WTC11 (cell line): ENCODE data around the gene SAP30L. TPM values are rescaled to one million over a fixed set of nuclear protein-coding genes. Genes with fewer than 3 reads are reported as not detected.
A peak's percentile ranks its signal among the peaks of the same experiment; 100 is the strongest.

Experiments
- ATAC-seq: fragments of 200-7000 bp; cut with Tn5 transposase; 2 replicates; pipeline ENCODE4 v1.10.0; 2021; ENCODE audit warnings: mild to moderate bottlenecking, moderate library complexity
- CTCF ChIA-PET: fragments of 300-600 bp; sonication (Branson Sonifier 250); formaldehyde crosslinking; loops from one replicate; lab custom pipeline; 2021; ENCODE audit warnings: antibody characterized with exemption; lab: Charles Lee
- POLR2A ChIA-PET: fragments of 350-600 bp; sonication (Branson Sonifier 250); formaldehyde crosslinking; loops from one replicate; lab custom pipeline; 2021; ENCODE audit warnings: antibody characterized with exemption; lab: Charles Lee
- DNase-seq: peaks from one replicate; pipeline ENCODE4 v3.0.0; 2021; ENCODE audit warnings: low spot score
- H3K27ac Mint-ChIP-seq: 2 replicates; pipeline ENCODE4 v1.8.0; 2021; ENCODE audit warnings: mixed read lengths
- H3K27me3 Mint-ChIP-seq: 2 replicates; pipeline ENCODE4 v1.8.0; 2021; ENCODE audit warnings: low read depth, mild to moderate bottlenecking, moderate library complexity, mixed read lengths
- H3K36me3 Mint-ChIP-seq: 2 replicates; pipeline ENCODE4 v1.8.0; 2021; ENCODE audit warnings: mixed read lengths
- H3K4me1 Mint-ChIP-seq: 2 replicates; pipeline ENCODE4 v1.8.0; 2022; ENCODE audit warnings: mixed read lengths
- H3K4me3 Mint-ChIP-seq: 2 replicates; pipeline ENCODE4 v1.8.0; 2021; ENCODE audit warnings: mild to moderate bottlenecking, moderate library complexity, mixed read lengths
- H3K9me3 Mint-ChIP-seq: 2 replicates; pipeline ENCODE4 v1.8.0; 2021; ENCODE audit warnings: mixed read lengths
- AFF4 ChIP-seq: sonication (generic); formaldehyde crosslinking; IDR thresholded peaks from 2 replicates; pipeline ENCODE4 v1.8.1; 2023; ENCODE audit warnings: mild to moderate bottlenecking, missing genetic modification reagents, borderline replicate concordance
- ARID4B ChIP-seq: sonication (generic); formaldehyde crosslinking; IDR thresholded peaks from 2 replicates; pipeline ENCODE4 v1.8.0; 2023; ENCODE audit warnings: missing genetic modification reagents, mild to moderate bottlenecking, borderline replicate concordance
- E2F4 ChIP-seq: sonication (generic); formaldehyde crosslinking; IDR thresholded peaks from 2 replicates; pipeline ENCODE4 v1.8.1; 2022; ENCODE audit warnings: low read depth, mild to moderate bottlenecking, moderate library complexity, missing genetic modification reagents, borderline replicate concordance
- E2F5 ChIP-seq: sonication (generic); formaldehyde crosslinking; IDR thresholded peaks from 2 replicates; pipeline ENCODE4 v1.8.1; 2022; ENCODE audit warnings: mild to moderate bottlenecking, moderate library complexity, missing genetic modification reagents
- ESRRA ChIP-seq: sonication (generic); formaldehyde crosslinking; IDR thresholded peaks from 2 replicates; pipeline ENCODE4 v1.8.1; 2022; ENCODE audit warnings: mild to moderate bottlenecking, missing genetic modification reagents, borderline replicate concordance
- FOXJ3 ChIP-seq: sonication (generic); formaldehyde crosslinking; IDR thresholded peaks from 2 replicates; pipeline ENCODE4 v1.9.0; 2021; ENCODE audit warnings: missing genetic modification reagents, mild to moderate bottlenecking, borderline replicate concordance
- GABPB1 ChIP-seq: sonication (generic); formaldehyde crosslinking; IDR thresholded peaks from 2 replicates; pipeline ENCODE4 v1.8.1; 2023; ENCODE audit warnings: mild to moderate bottlenecking, missing genetic modification reagents
- GRHL2 ChIP-seq: fragments of 250-450 bp; sonication (Bioruptor Pico); IDR thresholded peaks from 2 replicates; pipeline ENCODE4 v1.8.0; 2022; ENCODE audit warnings: mild to moderate bottlenecking, moderate library complexity; ENCODE audit not compliant: insufficient replicate concordance, severe bottlenecking
- NR1H2 ChIP-seq: sonication (generic); formaldehyde crosslinking; IDR thresholded peaks from 2 replicates; pipeline ENCODE4 v1.9.0; 2021; ENCODE audit warnings: mild to moderate bottlenecking, moderate library complexity, missing genetic modification reagents
- PRRX2 ChIP-seq: fragments of 250-450 bp; sonication (Bioruptor Pico); IDR thresholded peaks from 2 replicates; pipeline ENCODE4 v1.8.0; 2021; ENCODE audit warnings: mild to moderate bottlenecking
- ZBTB21 ChIP-seq: sonication (generic); formaldehyde crosslinking; IDR thresholded peaks from 2 replicates; pipeline ENCODE4 v1.8.1; 2023; ENCODE audit warnings: mild to moderate bottlenecking, missing genetic modification reagents, borderline replicate concordance
- ZNF219 ChIP-seq: sonication (generic); formaldehyde crosslinking; IDR thresholded peaks from 2 replicates; pipeline ENCODE4 v1.8.0; 2023; ENCODE audit warnings: missing genetic modification reagents, mild to moderate bottlenecking, borderline replicate concordance
- ZNF423 ChIP-seq: fragments of 250-450 bp; sonication (Bioruptor Pico); IDR thresholded peaks from 2 replicates; pipeline ENCODE4 v2.1.2; 2022; ENCODE audit warnings: mild to moderate bottlenecking, moderate library complexity
- total RNA-seq: library from RNA; stranded (reverse); gene quantifications from 3 replicates; pipeline ENCODE4 v1.2.3, GENCODE V29; 2021
- TF ChIP-seq, protein P1 (sequence below): sonication (generic); formaldehyde crosslinking; IDR thresholded peaks from 2 replicates; pipeline ENCODE4 v1.8.0; 2022; ENCODE audit warnings: missing genetic modification reagents
- TF ChIP-seq, protein P2 (sequence below): fragments of 250-450 bp; sonication (Bioruptor Pico); IDR thresholded peaks from 2 replicates; pipeline ENCODE4 v2.1.2; 2022; ENCODE audit warnings: mild to moderate bottlenecking, moderate library complexity

The SAP30L gene
- total RNA-seq, 1 experiment from 2014 or later: 33.5 TPM

DNA sequence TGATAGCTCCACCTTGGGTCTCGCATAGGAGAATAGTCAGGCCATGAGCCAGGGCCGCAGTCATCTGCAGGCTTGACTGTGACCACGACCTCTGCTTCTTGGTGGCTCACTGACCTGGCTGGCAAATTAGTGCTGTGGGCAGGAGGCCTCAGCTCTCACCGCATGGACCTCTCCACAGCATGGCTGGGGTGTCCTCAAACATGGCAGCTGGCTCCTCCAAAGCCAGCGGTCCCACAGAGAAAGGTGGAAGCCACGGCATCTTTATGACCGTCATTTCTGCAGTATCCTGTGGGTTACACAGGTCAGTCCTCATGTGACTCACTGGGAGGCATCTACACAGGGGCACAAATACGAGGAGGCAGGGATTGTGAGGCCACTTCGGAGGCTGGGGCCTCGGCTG, 43.2 kb upstream of the SAP30L start:
- H3K4me3 Mint-ChIP-seq: no peak overlapping the region
- no peak for DNase-seq

GRCh38 chr5:154403234-154403633, 42.6 kb upstream of the SAP30L start:
- CTCF ChIA-PET: interaction anchor here (3.3 to 3.8 kb wide), 2 partner anchors 206 to 331 kb away, joined by 32 to 72 read pairs; no protein-coding TSS in a partner anchor
- H3K27me3 Mint-ChIP-seq: no peaks in the 10 kb centered on the region; the same call in 1 of the 2 replicates
- TF ChIP-seq ARID4B (CRISPR knock-in tag) (no peak), FOXJ3 (CRISPR knock-in tag) (no peak), PRRX2 (CRISPR knock-in tag) (no peak), ZNF423 (CRISPR knock-in tag) (no peak), ESRRA (CRISPR knock-in tag) (no peak), AFF4 (CRISPR knock-in tag) (no peak), NR1H2 (CRISPR knock-in tag) (no peak), GRHL2 (CRISPR knock-in tag) (no peak), GABPB1 (CRISPR knock-in tag) (no peak), ZNF219 (CRISPR knock-in tag) (no peak), E2F5 (no peak), ZBTB21 (CRISPR knock-in tag) (no peak)
- TF ChIP-seq, protein P1, sequence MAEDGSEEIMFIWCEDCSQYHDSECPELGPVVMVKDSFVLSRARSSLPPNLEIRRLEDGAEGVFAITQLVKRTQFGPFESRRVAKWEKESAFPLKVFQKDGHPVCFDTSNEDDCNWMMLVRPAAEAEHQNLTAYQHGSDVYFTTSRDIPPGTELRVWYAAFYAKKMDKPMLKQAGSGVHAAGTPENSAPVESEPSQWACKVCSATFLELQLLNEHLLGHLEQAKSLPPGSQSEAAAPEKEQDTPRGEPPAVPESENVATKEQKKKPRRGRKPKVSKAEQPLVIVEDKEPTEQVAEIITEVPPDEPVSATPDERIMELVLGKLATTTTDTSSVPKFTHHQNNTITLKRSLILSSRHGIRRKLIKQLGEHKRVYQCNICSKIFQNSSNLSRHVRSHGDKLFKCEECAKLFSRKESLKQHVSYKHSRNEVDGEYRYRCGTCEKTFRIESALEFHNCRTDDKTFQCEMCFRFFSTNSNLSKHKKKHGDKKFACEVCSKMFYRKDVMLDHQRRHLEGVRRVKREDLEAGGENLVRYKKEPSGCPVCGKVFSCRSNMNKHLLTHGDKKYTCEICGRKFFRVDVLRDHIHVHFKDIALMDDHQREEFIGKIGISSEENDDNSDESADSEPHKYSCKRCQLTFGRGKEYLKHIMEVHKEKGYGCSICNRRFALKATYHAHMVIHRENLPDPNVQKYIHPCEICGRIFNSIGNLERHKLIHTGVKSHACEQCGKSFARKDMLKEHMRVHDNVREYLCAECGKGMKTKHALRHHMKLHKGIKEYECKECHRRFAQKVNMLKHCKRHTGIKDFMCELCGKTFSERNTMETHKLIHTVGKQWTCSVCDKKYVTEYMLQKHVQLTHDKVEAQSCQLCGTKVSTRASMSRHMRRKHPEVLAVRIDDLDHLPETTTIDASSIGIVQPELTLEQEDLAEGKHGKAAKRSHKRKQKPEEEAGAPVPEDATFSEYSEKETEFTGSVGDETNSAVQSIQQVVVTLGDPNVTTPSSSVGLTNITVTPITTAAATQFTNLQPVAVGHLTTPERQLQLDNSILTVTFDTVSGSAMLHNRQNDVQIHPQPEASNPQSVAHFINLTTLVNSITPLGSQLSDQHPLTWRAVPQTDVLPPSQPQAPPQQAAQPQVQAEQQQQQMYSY (CRISPR knock-in tag): no peak

More for the DNA sequence above, 43.2 kb upstream of the SAP30L start:
- POLR2A ChIA-PET: interaction anchor here (0.6 kb wide), 1 partner anchor 230 kb away, joined by 3 read pairs; no protein-coding TSS in a partner anchor
- Mint-ChIP-seq H3K27ac (0 out of 2 replicates have a peak overlapping the region, but pooled peaks have one; percentile 8), H3K4me1 (peaks cover 13% of the 10 kb centered on the region), H3K36me3 (no peaks in the 10 kb centered on the region), H3K9me3 (no peaks in the 10 kb centered on the region), H3K27me3 (no peaks in the 10 kb centered on the region; the same call in 1 of the 2 replicates)
- CTCF ChIA-PET: interaction anchor here (3.3 to 3.8 kb wide), 2 partner anchors 205 to 330 kb away, joined by 32 to 72 read pairs; no protein-coding TSS in a partner anchor
- no peak for ATAC-seq
- TF ChIP-seq, protein P2, sequence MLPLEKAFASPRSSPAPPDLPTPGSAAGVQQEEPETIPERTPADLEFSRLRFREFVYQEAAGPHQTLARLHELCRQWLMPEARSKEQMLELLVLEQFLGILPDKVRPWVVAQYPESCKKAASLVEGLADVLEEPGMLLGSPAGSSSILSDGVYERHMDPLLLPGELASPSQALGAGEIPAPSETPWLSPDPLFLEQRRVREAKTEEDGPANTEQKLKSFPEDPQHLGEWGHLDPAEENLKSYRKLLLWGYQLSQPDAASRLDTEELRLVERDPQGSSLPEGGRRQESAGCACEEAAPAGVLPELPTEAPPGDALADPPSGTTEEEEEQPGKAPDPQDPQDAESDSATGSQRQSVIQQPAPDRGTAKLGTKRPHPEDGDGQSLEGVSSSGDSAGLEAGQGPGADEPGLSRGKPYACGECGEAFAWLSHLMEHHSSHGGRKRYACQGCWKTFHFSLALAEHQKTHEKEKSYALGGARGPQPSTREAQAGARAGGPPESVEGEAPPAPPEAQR: no peak
- TF ChIP-seq E2F4 (CRISPR knock-in tag): no peak

More at GRCh38 chr5:154403234-154403633, 42.6 kb upstream of the SAP30L start:
- POLR2A ChIA-PET: no interaction called here
- no peak for ATAC-seq
- DNase-seq: no peak
- Mint-ChIP-seq H3K4me1 (peaks cover 13% of the 10 kb centered on the region), H3K36me3 (no peaks in the 10 kb centered on the region), H3K9me3 (no peaks in the 10 kb centered on the region), H3K27ac (no peak overlapping the region), H3K4me3 (no peak overlapping the region)
